ENCODE results near the gene RAMACL.
A peak's percentile ranks its signal among the peaks of the same experiment; 100 is the strongest.
"Not testable (repeated sequence)": the region's sequence is repeated elsewhere in the genome, so short reads cannot be mapped to it uniquely, and the experiment has no call there.

The RAMACL gene

DNA sequence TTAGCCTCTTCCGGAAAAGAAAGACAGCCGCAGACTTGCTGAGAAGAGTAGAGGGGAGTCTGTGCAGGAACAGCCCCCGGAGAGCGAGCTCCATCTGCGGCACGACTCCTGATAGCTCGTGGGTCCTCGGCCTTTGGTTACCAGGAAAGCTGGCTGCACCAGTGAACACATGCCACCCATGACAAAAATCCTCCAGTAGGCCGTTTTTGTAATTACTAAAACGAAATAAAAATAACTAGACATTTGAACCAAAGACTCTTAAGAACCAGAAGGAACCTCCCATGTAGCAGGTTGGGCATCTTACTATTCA, 42.2 kb downstream of the RAMACL start:
- H3K9ac ChIP-seq: no peak overlapping the region
- peaks cover 29 to 35% (median 33%) of the 10 kb centered on the region in 10 experiments for H3K4me1 ChIP-seq
- TF ChIP-seq Cebpa-rat (IDR thresholded peaks at IDR 0.05): no peak
- H3K27me3 ChIP-seq: no peaks in the 10 kb centered on the region
- H3K4me2 ChIP-seq: no peak overlapping the region
- no peak overlapping the region for H3K27ac ChIP-seq
- no peaks in the 10 kb centered on the region; a peak in 1 of 22 replicates for H3K36me3 ChIP-seq
- peaks cover 0 to 44% (median 0%) of the 10 kb centered on the region in 11 experiments; a peak in 3 of 22 replicates for H4K20me1 ChIP-seq
- no peak overlapping the region for H3K4me3 ChIP-seq
- H3K9me3 ChIP-seq (replicated peaks in 1 of 11): peaks cover 0 to 2% (median 0%) of the 10 kb centered on the region in 11 experiments; a peak in 2 of 22 replicates

DNA sequence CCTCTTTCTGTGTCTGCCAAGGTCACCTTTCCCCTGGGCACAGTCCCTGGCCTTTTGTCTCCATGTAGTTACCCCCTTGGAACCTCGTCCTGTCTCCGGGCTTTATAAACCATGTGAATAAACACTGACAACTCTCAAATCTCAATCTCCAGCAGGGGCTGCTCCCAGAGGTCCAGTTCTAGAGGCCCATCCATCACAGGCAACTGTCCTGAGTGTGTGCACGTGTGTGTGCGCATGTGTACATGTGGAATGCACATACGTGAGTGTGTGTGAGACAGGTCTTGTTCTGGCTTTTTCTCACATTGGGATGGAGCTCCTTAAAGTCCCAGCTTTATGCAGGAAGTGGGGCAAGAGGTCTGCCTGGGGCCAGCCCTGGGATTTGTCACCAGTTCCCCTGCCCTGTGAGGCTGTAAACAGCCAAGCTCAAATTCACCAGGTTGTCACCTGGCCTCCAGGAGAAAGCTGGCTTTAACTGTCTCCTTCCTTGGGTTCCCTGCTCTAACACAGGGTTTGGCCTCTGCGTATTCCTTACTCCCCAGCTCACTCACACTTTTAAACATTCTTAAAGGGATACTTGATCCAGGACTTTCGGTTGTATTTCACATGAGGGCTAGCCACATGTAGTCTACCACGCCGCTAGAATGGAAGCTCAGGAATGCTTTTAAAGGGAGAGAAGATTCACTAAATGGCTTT, 42.7 kb downstream of the RAMACL start:
- Histone ChIP-seq H3K9ac (no peak overlapping the region), H3K9me3 (replicated peaks in 1 of 11) (no peaks in the 10 kb centered on the region), H3K4me2 (no peak overlapping the region), H3K4me3 (no peak overlapping the region), H4K20me1 (peaks cover 0 to 44% (median 0%) of the 10 kb centered on the region in 11 experiments; a peak in 3 of 22 replicates), H3K4me1 (peaks cover 32 to 40% (median 38%) of the 10 kb centered on the region in 10 experiments), H3K27me3 (no peaks in the 10 kb centered on the region), H3K36me3 (no peaks in the 10 kb centered on the region), H3K27ac (no peak overlapping the region)
- no peak for TF ChIP-seq Cebpa-rat (IDR thresholded peaks at IDR 0.05)

DNA sequence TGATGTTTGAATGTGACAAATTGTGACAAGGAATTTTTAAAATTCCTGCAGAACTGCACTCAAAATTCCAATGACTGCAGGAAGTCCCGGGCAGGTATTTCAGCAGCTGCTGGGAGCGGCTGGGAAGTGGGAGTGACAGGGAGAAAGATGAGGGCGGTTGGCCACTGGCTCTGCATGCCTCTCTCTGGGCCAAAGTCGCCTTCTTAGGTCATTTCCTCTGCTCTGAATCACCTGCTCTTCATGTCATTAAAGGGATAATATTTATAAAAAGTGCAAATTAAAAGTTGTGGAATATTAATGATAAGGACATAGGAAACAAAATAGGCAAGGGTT, 43.9 kb downstream of the RAMACL start:
- Histone ChIP-seq H3K9me3 (replicated peaks in 1 of 11) (no peaks in the 10 kb centered on the region), H3K36me3 (peaks cover 0 to 11% (median 0%) of the 10 kb centered on the region in 11 experiments; a peak in 1 of 22 replicates), H3K4me1 (peaks cover 32 to 50% (median 42%) of the 10 kb centered on the region in 10 experiments), H3K27ac (peak overlapping the region in 3 of 11 experiments; percentile 73 to 78 (median 74); a peak in 5 of 22 replicates), H3K9ac (peak overlapping the region in 3 of 11 experiments; percentile 46 to 69 (median 65); a peak in 4 of 22 replicates), H3K4me2 (peak overlapping the region in 8 of 11 experiments; percentile 82 to 98 (median 90); a peak in 15 of 22 replicates), H3K27me3 (no peaks in the 10 kb centered on the region), H4K20me1 (peaks cover 0 to 37% (median 0%) of the 10 kb centered on the region in 11 experiments; a peak in 3 of 22 replicates), H3K4me3 (no peak overlapping the region)
- no peak for TF ChIP-seq Cebpa-rat (IDR thresholded peaks at IDR 0.05)

- peak overlapping the region; percentile 36 to 66 (median 52); a peak in 19 of 20 replicates for H3K4me3 ChIP-seq
- peak overlapping the region; percentile 82 to 98 (median 91) for H3K4me2 ChIP-seq
- no peaks in the 10 kb centered on the region for H3K27me3 ChIP-seq
- TF ChIP-seq Cebpa-rat (IDR thresholded peaks at IDR 0.05): no peak
- H3K9ac ChIP-seq: peak overlapping the region; percentile 8 to 69 (median 52); a peak in 16 of 22 replicates
- peak overlapping the region in 7 of 11 experiments; percentile 53 to 78 (median 70); a peak in 14 of 22 replicates for H3K27ac ChIP-seq
- no peaks in the 10 kb centered on the region for H3K9me3 ChIP-seq (replicated peaks in 1 of 11)
- peaks cover 32 to 50% (median 42%) of the 10 kb centered on the region in 10 experiments for H3K4me1 ChIP-seq
- peaks cover 0 to 35% (median 0%) of the 10 kb centered on the region in 11 experiments; a peak in 3 of 22 replicates for H4K20me1 ChIP-seq
- H3K36me3 ChIP-seq: peaks cover 0 to 12% (median 0%) of the 10 kb centered on the region in 11 experiments; a peak in 2 of 22 replicates
These were observed 44.5 kb downstream of the RAMACL start for GRCh38 chr6:166541876-166542579.

GRCh38 chr6:166541366-166541765, 45.1 kb downstream of the RAMACL start:
- Histone ChIP-seq H3K4me3 (peak overlapping the region; percentile 36 to 66 (median 52)), H3K9me3 (replicated peaks in 1 of 11) (no peaks in the 10 kb centered on the region), H3K27ac (peak overlapping the region in 9 of 11 experiments; percentile 53 to 78 (median 64); a peak in 18 of 22 replicates), H3K9ac (peak overlapping the region; percentile 8 to 69 (median 52); a peak in 18 of 22 replicates), H3K4me1 (peaks cover 32 to 50% (median 42%) of the 10 kb centered on the region in 10 experiments), H3K36me3 (peaks cover 0 to 15% (median 0%) of the 10 kb centered on the region in 11 experiments; a peak in 2 of 22 replicates), H3K27me3 (no peaks in the 10 kb centered on the region), H4K20me1 (peaks cover 0 to 35% (median 0%) of the 10 kb centered on the region in 11 experiments; a peak in 3 of 22 replicates), H3K4me2 (peak overlapping the region; percentile 82 to 98 (median 91))
- TF ChIP-seq Cebpa-rat (IDR thresholded peaks at IDR 0.05): no peak

DNA sequence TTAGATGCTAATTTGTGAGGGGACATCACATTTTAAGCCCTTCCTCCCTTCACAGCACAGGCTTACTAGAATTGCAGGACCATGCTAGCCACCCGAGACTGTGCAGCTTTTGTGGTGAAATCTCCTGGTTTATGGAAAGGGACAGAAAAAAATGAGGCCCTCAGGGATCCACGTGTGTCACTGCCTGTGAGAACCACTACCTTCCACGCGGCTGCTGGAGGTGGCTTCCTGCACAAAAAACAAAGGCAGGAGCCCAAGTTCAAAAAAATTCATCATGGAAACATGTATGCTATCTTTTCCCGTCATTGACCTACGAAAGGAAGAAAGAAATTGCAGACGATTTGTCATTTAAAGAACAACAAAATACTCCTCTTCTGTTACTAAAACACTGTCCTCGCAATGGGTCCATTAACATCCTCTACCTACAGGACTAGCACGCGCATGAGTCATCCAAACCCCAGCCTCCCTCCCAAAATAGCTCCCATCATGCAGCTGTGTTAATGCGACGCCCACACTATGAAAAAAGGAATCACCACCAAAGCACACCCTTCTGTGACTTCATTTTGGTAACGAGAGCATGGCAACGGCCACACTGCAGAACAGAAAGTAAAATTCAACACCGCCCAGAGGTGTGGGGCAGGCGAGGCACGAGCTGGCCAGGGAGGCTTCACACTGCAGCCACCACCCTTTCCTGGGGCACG, 45.7 kb downstream of the RAMACL start:
- Histone ChIP-seq H3K4me1 (peaks cover 32 to 50% (median 42%) of the 10 kb centered on the region in 10 experiments), H3K4me2 (peak overlapping the region; percentile 82 to 98 (median 91)), H3K4me3 (peak overlapping the region; percentile 36 to 66 (median 52)), H3K9ac (peak overlapping the region; percentile 8 to 69 (median 52); a peak in 17 of 22 replicates), H3K27ac (peak overlapping the region in 9 of 11 experiments; percentile 53 to 78 (median 64); a peak in 18 of 22 replicates), H4K20me1 (peaks cover 0 to 35% (median 0%) of the 10 kb centered on the region in 11 experiments; a peak in 3 of 22 replicates), H3K9me3 (replicated peaks in 1 of 11) (no peaks in the 10 kb centered on the region), H3K36me3 (peaks cover 0 to 21% (median 0%) of the 10 kb centered on the region in 11 experiments; a peak in 2 of 22 replicates), H3K27me3 (no peaks in the 10 kb centered on the region)
- TF ChIP-seq Cebpa-rat (IDR thresholded peaks at IDR 0.05): no peak

DNA sequence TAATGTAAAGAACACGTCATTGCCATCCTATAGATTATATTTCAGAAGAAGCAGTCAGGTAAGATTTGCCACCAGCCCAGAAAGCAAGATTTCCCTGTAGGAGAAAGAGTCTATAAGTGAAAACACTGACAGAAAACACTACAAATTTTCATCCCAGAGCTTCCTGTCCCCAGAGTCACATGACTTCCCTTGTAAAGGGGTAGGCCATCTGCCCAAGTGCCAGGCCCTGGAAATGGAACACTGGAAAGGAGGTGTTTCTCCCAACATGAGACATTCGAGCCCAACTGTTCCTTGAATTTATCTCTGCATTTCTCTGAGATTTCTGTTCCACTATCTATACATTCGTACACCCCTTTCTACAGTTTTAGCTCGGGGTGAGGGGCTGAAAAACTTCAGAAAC, 46.9 kb downstream of the RAMACL start:
- H3K27ac ChIP-seq: peak overlapping the region in 4 of 11 experiments; percentile 70 to 78 (median 74); a peak in 5 of 22 replicates
- H3K4me2 ChIP-seq: peak overlapping the region; percentile 50 to 98 (median 89); a peak in 21 of 22 replicates
- TF ChIP-seq Cebpa-rat (IDR thresholded peaks at IDR 0.05): no peak
- H4K20me1 ChIP-seq: peaks cover 0 to 35% (median 0%) of the 10 kb centered on the region in 11 experiments; a peak in 3 of 22 replicates
- H3K36me3 ChIP-seq: peaks cover 0 to 25% (median 0%) of the 10 kb centered on the region in 11 experiments; a peak in 3 of 22 replicates
- H3K9ac ChIP-seq: no peak overlapping the region
- no peaks in the 10 kb centered on the region for H3K9me3 ChIP-seq (replicated peaks in 1 of 11)
- no peak overlapping the region for H3K4me3 ChIP-seq
- H3K4me1 ChIP-seq: peaks cover 32 to 50% (median 42%) of the 10 kb centered on the region in 10 experiments
- no peaks in the 10 kb centered on the region for H3K27me3 ChIP-seq

- not testable (repeated sequence) for H3K27me3 ChIP-seq
These were observed 47.5 kb downstream of the RAMACL start for GRCh38 chr6:166539011-166539385.

More at GRCh38 chr6:166539011-166539385, 47.5 kb downstream of the RAMACL start:
- Histone ChIP-seq H3K27ac (0 out of 22 replicates have a peak overlapping the region, but pooled peaks of 1 of the 11 experiments have one; percentile 73), H3K36me3 (peaks cover 0 to 25% (median 0%) of the 10 kb centered on the region in 11 experiments; a peak in 3 of 22 replicates), H3K4me2 (peak overlapping the region; percentile 50 to 98 (median 89); a peak in 19 of 22 replicates), H3K4me1 (peaks cover 32 to 50% (median 42%) of the 10 kb centered on the region in 10 experiments), H4K20me1 (peaks cover 0 to 31% (median 0%) of the 10 kb centered on the region in 11 experiments; a peak in 2 of 22 replicates)
- not testable (repeated sequence) for H3K9ac ChIP-seq; H3K4me3 ChIP-seq; H3K9me3 ChIP-seq (replicated peaks in 1 of 11)
